Fibroblast of skin of scalp (primary cell): ENCODE results near the gene VWCE.

Experiments
- DNase-seq: peaks from one replicate; pipeline ENCODE4 v3.0.0-alpha.2; 2013

The VWCE gene

DNA sequence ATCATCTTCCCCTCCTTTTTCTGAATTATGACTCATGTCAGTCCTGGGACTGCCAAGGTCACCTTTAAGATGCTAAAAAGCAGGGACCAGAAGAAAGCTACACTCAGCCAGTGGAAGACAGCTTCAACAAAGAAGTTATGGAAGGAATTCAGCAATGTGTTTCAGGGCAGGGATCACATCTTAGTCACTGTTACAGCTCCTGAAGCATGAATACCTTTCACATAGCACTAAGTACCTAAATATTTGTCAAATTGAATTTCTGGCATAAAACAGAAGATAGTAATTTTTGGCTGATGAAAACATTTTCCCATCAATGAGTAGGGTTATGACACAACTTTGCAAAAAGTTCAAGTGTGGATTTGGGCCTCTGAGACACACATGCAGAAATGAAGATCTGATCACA lies 32.6 kb upstream of the VWCE start:
- peak; percentile 5 for DNase-seq

DNA sequence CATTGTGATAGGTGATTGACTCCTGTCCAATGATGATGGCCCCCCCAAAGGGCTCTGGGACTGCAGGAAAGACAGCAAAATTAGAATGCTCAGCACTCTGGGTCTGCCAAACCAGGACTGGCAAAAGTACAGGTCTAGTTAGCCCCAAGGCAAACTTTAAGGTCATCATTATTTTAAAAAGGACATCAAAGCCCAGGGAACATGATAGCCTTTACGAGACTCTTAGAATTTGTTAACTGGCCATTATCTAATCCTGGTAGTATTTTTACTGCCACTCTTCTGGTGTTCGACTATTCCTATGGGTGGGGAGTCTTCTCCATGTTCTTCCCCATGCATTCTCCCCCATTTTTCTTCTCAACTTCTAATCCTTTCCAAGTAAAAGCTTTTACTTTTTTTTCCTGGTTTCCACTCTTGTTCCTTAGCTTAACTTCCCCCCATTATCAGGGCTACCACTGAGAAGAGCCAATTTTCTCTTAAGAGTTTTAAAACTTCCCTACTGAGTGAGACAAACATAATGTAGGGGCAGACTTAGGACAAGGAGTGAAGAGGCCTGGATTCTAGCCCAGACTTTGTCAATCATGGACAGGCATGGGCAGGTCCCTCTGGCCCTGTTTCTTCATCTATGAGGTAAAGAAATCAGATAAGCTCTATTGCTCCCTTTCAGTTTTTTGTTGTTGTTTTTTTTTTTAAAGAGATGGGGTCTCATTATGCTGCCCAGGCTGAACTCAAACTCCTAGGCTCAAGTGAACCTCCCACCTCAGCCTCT lies 30.7 kb upstream of the VWCE start:
- DNase-seq, result no peak

DNA sequence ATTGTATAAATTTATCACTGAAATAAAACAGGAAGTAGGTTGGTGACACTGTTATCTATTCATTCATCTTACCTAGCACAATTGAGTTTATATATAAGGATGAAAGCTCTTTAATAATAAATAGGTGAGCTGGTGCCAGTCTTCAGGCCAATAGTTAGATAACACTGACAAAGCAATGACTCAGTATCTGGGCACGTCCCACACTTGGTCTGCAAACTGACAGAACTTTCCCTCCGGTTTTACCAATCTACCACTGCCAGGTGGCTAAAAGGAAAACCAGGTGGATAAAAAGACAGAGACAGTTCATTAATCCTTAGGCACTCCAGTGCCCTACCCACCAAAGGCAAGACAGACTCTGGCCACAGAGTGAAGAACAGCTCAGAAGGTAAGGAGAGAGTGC lies 20.1 kb upstream of the VWCE start:
- DNase-seq, result no peak

DNA sequence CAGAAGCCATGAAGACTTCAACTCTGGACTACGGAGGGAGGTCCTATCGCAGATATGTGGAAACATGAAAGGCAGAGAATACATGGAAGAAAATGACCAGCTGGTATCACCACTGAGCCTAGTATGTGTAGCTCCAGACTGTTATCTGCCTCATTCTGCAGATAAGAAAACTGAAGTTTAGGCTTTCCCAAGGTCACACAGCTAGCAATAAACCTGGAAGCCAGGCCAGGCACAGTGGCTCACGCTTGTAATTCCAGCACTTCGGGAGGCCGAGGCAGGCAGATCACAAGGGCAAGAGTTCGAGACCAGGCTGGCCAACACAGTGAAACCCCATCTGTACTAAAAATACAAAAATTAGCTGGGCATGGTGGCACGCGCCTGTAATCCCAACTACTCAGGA lies 15.6 kb upstream of the VWCE start:
- no peak for DNase-seq

DNA sequence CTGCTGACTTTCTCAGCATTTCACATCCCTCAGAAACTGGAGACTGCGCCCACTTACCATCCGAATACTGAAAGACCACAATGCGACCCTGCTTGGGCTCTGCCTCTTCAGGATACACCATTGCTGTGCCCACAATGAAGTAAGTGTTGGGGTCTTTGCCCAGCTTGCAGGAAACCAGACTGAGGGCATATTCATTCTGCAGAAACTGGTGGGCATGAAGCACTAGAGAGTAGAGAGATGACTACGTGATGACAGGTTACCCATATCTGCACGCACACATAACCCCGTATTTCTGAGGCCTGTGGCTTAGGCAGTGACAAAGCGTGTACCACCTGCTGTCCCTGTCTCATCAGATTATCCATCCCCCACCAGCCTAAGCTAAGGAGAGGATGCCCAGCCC lies 14.6 kb upstream of the VWCE start:
- no peak for DNase-seq

DNA sequence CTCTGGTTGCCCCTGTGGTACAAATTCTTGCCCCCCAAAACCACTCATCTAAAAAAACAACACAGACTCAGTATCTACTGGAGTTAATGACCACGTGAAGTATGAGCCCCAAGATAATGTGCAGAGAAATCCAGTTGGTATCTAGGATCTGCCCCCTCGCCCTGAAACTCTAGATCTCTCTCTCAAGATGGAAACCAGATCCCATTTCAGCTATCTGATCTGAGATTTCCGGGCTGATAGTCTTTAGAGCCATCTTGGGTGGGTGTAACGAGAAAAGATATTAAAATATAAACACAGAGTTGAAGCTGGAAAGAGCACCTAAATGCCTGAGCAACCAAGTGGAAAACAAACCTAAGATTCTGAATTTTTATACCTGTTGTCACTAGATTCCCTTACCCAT lies 14.0 kb upstream of the VWCE start:
- no peak for DNase-seq

DNA sequence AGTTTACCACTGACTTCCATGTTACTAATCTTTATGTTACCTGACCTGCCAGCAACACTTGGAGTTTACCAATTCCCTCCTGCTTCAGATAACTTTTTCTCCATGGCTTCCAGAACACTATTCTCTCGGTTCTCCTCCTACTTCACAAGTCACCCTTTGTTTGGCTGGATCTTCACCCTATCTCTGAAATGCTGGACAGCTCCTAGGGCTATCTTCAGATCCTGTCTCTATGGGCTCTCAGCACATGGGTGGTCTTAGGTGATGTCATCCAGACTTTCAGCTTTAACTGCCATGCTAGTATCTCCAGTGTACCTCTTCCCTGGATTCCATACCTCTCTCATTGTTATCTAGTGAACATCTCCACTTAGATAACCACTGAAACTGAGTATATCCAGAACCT lies 12.2 kb upstream of the VWCE start:
- DNase-seq, result no peak

DNA sequence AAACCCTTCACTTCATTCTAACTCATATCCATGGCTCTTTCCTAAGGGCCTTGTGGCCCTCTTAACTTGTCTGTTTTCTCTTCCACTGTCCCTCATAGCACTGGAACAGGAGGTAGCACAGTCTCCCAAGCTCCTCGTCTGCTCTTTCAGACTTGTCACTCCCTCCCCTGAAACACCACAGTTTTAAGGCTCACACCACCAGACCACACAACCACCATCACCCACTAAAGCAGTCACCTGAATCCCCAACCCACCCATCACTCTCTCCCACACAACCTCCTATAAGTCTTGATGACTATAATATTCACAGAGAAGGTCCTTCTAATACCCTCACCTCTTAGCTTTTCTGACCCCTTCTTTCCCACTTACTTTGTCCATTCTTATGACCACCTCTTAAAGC lies 11.1 kb upstream of the VWCE start:
- DNase-seq, result no peak

DNA sequence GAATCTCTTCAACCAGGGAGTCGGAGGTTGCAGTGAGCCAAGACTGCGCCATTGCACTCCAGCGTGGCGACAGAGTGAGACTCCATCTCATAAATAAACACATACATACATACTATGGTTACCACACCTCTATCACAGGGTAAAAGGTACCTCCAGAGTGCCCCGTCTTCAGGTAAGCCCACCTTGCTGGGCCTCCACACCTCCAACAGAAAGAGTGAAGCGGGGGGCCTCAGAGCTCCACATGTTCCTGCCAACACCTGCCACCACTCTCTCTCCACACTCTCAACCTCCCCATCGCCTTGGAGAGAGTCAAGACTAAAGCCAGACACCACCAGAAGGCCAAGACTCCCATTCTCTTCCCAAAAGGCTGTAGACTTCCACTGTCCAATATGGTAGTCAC lies 10.3 kb upstream of the VWCE start:
- DNase-seq, result no peak

DNA sequence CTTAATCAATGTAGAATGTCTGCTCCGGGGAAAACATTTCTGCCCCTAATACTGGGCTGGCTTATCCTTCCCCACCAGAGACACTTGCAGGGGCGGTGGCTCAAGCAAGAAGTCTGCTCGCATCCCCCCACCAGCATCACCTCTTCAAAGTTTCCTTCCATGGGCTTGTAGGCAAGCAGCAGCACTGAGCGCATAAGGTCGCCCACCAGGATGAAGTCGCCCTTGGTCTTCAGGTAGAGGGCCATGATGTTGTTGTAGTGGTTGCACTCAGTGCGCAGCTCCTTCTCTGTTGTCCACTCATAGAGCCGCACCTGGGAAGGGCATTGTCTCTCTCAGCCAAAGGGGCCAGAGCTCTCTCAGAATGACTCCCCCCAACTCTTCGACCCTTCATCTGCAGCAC lies 8.6 kb upstream of the VWCE start:
- no peak for DNase-seq

DNA sequence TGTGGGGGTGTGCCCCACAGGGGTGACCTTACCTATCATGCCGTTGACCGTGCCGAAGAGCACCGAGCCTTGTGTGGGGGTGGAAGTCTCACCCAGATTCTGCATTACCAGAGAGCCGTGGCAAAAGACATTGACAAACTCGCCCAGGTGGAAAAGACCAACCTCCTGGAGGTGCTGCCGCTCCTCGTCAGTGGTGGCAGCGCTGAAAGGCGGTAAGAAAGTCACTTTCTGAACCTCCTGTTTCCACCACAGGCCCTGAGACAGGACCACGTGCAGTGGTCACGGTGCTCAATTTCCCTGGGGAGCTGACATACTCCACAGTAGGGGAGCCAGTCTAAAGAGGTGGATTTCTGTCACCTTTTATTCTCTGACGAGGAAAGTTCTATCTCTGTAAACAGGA lies 7.4 kb upstream of the VWCE start:
- DNase-seq, result no peak

DNA sequence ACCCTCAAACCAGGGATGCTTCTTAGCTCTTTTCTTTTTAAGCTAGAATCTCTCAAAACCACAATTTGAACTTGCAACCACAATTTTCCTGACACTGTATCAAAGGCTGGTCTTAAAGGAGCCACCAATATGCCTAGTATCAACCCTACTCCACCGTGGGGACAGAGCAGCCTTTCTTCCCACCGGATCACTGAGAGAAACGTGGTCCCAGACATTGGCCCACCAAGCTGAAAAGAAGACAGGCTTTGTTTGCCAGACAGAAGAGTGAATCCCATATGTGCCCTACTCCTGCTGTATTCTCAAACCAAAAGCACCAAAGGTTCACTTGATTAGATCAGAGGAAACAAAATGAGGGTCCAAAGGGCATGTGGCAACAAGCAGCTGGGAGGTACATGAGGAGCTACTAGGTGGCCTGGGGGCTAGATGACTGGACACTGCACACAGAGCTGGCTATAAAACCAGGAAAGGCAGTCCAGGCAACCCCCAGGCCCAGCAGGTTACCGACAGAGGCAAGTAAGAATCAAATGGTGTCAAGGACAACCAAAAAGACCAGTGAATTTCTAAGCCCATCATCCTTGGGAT lies 3.6 kb upstream of the VWCE start:
- no peak for DNase-seq

DNA sequence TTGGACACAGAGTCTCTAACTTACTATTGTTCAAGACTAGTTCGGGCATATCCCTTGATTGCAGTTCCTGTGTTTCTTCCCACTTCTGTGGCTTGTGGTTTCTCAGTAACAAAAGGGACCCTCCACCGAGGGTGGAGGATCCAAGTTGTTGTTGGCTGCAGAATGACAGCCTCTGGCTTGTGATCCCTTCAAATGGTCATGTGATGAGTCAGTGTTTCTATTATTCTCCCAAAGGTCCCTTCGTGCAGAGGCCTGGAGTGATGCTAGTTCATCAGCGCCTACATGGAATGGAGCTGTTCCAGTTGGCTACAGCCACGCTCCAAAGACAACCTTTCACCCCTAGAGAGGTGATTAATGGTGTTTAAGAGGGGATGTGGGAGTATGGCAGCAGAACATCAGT lies 2.6 kb upstream of the VWCE start:
- DNase-seq, result peak; percentile 93

DNA sequence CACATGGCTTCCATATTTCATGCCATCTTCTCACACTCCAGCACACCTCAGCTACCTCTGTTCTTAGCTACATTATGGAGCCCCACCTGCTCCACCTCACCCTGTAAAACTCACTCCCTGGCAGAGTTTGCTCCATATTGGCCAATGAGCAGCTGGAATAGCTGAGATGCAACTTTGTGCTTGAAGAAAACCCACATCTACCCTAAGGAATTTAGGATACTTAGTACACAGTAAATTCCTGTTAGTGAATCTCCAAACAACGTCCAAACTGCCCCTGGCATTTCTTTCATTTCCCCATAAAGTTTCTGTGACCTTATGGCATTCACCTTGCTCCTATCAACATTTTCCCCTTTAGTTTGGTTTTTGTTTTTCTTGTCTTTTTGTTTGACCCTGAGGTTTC lies 2.2 kb upstream of the VWCE start:
- no peak for DNase-seq

DNA sequence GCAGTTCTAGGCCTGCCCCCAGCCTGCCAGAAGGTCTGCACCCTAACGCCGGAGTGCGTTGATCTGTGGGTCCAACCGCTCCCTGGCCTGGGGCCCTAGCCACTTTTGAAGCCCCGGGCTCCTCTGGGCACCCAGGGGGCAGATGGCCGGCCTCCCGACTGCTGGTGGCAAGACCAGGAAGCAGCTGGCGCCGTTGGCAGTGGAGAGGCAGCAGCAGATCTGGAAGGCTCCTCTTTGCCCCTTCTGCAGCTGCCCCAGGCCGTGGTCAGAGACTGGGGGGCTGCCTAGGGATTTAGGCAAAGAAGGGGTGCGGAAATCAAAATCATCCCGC lies 445 bp upstream of the VWCE start:
- DNase-seq, result no peak

DNA sequence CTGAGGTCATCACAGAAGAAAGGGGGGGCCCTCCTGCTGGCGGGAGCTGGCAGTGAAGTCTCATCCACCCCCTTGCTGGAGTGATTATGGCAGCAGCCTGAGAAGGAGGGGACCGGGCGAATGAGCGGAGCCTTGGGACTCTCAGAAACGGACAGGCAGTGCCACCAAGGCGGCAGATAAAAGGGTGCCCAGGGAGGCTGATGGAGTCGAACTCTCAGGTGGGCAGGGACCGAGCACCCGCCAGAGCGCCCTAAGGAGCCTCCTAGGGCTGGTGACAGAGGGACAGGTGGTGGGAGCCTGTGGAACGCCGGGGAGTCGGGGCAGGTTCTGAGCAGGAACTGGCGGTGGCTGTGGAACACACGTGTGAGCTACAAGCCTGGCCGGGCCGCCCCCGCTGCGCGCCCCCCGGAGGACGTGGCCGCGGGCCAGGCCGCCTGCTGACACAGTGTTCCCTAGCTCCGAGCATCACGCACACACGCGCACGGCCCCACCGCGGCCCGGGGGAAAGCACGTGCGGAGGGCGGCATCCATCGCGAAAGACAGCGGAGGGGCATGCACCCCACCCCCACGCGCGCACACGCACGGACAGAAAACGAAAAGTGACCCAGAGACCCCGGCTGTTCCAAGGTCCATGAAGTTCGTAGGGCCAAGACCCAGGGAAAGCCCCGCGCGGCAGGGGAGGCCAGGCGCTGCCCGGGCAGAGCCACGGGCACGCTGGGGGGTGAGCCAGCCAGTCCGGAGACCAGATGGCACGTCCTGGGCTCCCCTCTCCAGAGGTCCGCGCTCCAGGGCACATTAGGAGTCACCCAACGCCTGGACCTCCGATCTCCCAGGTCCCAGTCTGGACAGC lies 1.0 kb downstream of the VWCE start:
- DNase-seq, result peak; percentile 40

DNA sequence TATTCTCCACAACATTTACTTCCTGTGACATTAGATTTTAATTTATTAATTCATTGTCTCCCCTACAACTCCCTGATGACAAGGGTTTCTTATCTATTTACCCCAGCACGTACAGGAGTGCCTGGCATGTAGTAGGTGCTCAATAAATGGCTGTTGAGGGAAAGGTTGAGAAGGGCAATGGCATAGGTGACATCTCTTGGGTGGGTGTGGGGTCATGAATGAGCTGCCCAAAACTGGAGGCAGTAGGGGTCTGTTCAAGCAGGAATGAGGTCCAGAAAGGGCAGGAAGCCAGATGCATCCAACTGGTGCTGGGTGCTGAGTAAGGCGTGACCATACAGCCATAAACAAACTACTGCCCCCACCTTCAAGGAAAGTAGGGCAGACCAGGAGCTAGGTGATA lies 2.8 kb downstream of the VWCE start:
- no peak for DNase-seq

DNA sequence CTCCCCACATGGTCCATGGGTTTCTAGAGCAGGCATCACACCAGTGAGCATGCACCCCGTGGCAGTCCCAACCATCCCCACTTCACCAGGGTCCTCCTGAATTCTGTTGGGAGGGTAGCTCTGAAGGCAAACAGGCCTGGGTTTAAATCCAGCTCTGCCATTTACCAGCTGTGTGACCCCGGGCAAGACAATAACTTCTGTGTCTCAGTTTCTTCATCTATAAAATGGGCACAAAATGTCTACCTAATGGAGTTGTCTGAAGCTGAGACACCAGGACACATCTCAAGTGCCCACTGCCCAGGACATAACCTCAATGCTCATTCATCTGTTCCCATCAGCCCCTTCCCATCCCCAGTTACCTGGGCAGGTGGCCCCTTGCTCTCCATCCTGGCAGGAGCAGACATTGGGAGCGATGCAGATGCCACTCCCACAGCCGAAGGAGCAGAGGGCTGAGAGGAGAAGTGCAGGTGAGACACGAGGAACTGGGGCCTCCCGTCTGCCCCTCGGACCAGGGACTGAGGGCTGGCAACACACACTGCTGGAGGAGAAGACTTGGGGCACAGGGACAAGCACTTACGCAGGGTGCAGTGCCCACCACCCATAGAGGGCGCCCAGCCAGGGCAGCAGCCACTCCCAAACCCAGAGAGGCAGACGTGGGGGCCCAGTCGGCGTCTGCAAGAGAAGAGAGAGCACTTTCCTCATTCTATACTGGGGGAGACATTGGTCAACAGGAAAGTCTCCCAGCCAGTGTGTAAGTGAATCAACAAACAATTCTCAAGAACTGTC lies 4.0 kb downstream of the VWCE start:
- no peak for DNase-seq

DNA sequence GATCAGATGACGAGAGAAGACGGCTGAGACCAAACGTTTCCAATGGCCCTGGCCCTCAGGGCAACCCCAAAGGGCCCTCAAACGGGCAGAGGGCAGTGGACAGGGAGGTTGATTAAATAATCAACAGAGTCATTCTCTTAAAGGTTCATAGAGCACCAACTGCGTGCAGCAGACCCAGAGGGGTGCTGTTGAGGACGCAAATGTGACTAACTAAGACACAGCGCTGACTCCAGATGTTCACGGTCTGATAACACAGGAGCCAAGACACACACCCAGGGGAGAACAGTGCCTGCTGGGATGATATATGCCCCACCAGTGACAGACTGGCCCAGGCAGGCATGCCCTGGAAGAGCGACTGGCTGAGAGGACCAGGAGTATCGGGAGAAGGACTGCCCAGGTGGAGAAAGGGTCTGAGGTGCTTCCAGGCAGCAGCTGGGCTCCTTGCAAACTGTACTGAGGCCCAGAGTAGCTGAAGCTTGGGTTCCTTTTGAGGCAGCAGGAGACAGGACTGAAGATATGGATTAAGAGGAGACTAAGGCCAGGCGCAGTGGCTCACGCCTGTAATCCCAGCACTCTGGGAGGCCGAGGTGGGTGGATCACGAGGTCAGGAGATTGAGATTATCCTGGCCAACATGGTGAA lies 7.7 kb downstream of the VWCE start:
- no peak for DNase-seq

DNA sequence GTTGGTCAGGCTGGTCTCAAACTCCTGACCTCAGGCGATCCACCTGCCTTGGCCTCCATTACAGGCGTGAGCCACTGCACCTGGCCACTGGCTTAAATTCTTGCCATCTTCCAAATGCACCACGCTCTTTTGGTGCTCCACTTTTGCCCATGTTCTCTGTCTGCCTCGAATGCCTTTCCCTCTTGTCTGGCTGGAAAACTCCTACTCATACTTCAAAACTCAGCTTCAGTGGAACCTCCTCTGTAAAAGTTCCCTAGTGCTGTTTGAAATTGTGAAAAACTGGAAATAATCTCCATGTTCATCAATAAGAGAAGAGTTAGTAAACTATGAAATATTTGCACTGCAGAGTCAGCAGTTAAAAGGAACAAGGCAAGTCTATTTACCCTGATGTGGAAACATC lies 11.5 kb downstream of the VWCE start:
- DNase-seq, result no peak

DNA sequence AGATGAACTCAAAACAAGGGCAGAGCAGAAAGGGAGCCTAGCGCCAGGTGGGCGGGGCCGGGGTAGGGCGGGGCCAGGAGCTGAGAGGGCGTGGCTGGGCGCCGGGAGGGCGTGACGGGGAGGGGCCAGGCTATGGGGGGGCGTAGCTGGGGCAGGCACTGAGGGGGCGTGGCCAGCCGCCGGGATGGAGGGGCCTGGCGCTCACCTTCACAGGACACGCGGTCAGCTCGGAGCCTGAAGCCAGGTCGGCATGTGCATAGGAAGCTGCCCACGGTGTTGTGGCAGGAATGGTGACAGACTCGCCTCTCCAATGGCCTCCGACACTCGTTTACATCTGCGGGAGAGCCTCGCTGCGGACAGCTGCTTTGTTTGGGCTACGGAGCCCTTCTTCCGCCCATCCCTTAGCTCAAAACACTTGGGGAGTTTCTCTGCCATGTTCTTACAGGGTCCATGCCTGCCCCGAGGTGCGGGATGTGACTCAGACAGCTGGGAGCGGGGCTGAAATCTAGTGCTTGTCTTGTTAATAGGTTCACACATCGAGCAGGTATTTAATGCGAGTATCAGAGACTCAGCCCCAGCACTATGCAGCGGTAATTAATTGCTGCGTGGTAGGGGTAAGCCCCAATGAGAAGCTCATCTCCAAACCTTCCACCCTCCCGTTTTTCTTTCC lies 13.4 kb downstream of the VWCE start:
- peak; percentile 24 for DNase-seq
